ENCODE measurements around the gene FYN.

Gene FYN

DNA sequence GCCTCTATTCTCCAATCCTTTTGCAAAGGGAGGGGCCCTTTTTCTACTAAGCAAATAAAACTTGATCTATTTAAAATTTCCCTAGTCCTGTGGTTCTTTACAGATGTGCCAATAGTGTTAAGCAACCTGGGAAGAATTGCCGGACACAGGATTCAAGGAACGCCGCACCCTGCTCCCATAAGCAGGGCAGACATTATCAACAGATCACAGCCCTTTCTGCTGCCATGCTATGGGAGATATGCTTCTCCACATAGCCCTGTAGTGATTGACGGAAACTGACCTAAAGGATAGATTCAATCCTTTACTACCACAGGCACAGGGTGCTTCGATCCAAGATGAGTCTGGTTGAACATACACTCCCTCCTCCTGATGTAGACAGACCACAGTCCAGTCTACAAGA is 149.2 kb downstream of the FYN start:
- no peak for DNase-seq
- no peak overlapping the region for H3K27ac ChIP-seq
- H3K36me3 ChIP-seq, result no peaks in the 10 kb centered on the region
- H3K9me3 ChIP-seq, result no peaks in the 10 kb centered on the region
- H3K27me3 ChIP-seq, result no peaks in the 10 kb centered on the region
- H3K4me3 ChIP-seq, result no peak overlapping the region
- TF ChIP-seq, protein P1, sequence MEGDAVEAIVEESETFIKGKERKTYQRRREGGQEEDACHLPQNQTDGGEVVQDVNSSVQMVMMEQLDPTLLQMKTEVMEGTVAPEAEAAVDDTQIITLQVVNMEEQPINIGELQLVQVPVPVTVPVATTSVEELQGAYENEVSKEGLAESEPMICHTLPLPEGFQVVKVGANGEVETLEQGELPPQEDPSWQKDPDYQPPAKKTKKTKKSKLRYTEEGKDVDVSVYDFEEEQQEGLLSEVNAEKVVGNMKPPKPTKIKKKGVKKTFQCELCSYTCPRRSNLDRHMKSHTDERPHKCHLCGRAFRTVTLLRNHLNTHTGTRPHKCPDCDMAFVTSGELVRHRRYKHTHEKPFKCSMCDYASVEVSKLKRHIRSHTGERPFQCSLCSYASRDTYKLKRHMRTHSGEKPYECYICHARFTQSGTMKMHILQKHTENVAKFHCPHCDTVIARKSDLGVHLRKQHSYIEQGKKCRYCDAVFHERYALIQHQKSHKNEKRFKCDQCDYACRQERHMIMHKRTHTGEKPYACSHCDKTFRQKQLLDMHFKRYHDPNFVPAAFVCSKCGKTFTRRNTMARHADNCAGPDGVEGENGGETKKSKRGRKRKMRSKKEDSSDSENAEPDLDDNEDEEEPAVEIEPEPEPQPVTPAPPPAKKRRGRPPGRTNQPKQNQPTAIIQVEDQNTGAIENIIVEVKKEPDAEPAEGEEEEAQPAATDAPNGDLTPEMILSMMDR (IDR thresholded peaks at IDR 0.05), result no peak
- intact Hi-C loops (cut with DNase I; ENCODE audit: low total_unique reads), result loop anchor here (10.0 kb wide), 1 partner anchor 151 kb away; the partner anchor contains the start of gene FYN
- peaks cover 3 to 13% (median 8%) of the 10 kb centered on the region in 4 donors for H3K4me1 ChIP-seq

DNA sequence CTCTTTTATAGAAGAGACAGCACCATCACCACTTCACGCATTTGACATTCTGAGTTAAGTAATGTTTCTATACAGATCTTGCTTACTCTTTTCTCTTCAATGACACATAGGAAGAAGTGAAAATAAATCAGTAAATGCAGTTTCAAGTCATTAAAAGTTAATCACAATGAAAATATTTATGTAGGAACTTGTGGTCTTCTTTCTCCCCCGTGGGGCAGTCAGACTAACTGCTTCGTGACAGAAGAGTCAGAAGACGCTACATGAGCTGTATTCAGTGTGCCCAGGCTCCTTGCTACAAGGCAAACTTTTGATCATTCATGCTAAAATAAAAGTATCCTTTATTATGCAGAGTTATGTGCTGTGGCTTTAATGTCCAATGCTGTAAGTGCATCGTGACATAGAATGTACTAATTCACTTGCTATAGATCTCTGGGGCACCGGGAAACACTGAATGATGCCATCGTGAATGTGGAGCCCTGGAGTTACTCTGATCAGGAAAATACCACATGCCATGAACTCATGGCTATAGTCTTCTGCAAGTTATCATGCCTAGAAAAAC is 149.8 kb downstream of the FYN start:
- Histone ChIP-seq H3K27me3 (no peaks in the 10 kb centered on the region), H3K4me1 (peaks cover 3 to 13% (median 8%) of the 10 kb centered on the region in 4 donors), H3K36me3 (peaks cover 0 to 3% (median 0%) of the 10 kb centered on the region in 3 donors), H3K9me3 (no peaks in the 10 kb centered on the region), H3K4me3 (no peak overlapping the region), H3K27ac (no peak overlapping the region)
- intact Hi-C loops (cut with DNase I; ENCODE audit: low total_unique reads), result loop anchor here (10.0 kb wide), 1 partner anchor 151 kb away; the partner anchor contains the start of gene FYN
- TF ChIP-seq, protein P1 (IDR thresholded peaks at IDR 0.05), result no peak
- DNase-seq, result no peak

DNA sequence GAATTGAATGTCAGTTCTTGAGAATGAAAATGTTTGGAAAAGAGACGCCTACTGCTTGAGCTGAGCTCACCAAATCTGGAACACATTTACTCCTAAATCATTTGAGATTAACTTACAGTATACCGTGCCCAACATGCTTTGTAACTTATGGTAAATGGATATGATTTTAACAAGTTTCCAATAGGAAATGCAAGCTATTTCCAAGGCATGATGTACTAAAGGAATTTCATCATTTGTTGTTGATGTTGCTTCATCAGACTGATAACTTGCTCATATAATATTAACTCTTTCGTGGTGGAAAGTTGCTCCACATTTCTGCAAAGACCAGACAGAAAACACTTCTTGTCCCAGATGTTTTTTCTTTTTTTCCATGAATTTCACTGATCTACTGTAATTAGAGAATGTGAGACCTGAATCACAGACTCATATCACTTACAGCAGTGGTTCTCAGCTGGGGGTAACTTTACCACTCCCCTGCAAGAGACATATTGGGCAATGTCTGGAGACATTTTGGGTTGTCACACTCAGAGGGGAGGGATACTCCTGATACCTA is 151.0 kb downstream of the FYN start:
- no peaks in the 10 kb centered on the region for H3K27me3 ChIP-seq
- H3K4me3 ChIP-seq, result no peak overlapping the region
- intact Hi-C loops (cut with DNase I; ENCODE audit: low total_unique reads), result loop anchor here (10.0 kb wide), 1 partner anchor 153 kb away; the partner anchor contains the start of gene FYN
- TF ChIP-seq, protein P1 (IDR thresholded peaks at IDR 0.05), result no peak
- no peak overlapping the region for H3K27ac ChIP-seq
- H3K4me1 ChIP-seq, result peaks cover 3 to 13% (median 8%) of the 10 kb centered on the region in 4 donors
- DNase-seq, result no peak
- H3K9me3 ChIP-seq, result no peaks in the 10 kb centered on the region
- peaks cover 0 to 15% (median 0%) of the 10 kb centered on the region in 3 donors for H3K36me3 ChIP-seq

DNA sequence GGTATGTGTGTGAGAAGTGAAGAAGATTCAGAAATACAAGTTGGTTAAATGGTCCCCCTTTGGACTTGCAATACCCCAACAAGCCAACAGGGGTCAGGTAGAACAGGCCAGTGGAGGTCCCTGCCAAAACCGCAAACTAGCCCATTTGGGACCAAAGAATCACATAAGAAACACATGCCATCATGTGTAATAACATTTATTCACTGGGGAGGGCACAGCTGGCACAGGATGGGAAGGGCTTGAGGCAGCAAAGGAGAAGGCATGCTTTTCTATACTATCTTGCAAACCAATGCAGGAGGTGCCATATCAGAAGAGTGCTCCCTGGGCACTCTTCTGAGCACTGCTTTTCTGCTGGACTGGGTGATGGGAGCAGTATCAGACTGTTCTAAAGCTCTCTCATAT is 151.5 kb downstream of the FYN start:
- H3K27ac ChIP-seq, result no peak overlapping the region
- TF ChIP-seq, protein P1 (IDR thresholded peaks at IDR 0.05), result peak; percentile 30 to 35
- intact Hi-C loops (cut with DNase I; ENCODE audit: low total_unique reads), result loop anchor here (10.0 kb wide), 1 partner anchor 153 kb away; the partner anchor contains the start of gene FYN
- peaks cover 3 to 13% (median 8%) of the 10 kb centered on the region in 4 donors for H3K4me1 ChIP-seq
- no peaks in the 10 kb centered on the region for H3K9me3 ChIP-seq
- H3K36me3 ChIP-seq, result peaks cover 0 to 15% (median 0%) of the 10 kb centered on the region in 3 donors
- no peak overlapping the region for H3K4me3 ChIP-seq
- DNase-seq, result no peak
- H3K27me3 ChIP-seq, result no peaks in the 10 kb centered on the region

DNA sequence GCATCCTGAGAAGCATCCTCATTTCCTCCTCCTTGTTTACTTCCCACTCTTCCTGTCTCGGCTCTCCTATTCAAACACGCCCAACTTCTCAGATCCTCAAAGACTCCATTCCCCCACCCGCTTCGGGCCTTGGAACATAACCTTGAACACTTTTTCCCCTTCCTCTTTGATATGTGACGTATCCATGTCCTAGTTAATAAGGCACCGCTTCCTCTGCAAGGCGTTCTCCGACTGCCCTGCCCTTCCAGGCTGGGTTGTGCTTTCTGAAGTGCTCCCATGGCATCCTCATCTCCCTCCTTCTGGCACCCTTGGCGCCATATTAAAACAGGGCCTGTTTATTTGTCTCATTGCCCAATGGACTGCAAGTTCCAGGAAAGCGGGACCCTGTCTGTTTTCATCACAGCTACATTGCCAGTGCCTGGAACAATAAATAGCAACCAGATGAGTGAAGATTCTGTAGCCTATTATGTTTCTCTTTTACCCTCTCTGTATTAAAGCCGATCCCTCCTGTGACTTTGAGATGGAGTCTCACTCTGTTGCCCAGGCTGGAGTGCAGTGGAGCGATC is 152.2 kb downstream of the FYN start:
- H3K27ac ChIP-seq, result no peak overlapping the region

More for the DNA sequence above, 152.2 kb downstream of the FYN start:
- intact Hi-C loops (cut with DNase I; ENCODE audit: low total_unique reads), result loop anchor here (10.0 kb wide), 1 partner anchor 154 kb away; the partner anchor contains the start of gene FYN
- TF ChIP-seq, protein P1 (IDR thresholded peaks at IDR 0.05), result no peak
- peaks cover 3 to 13% (median 8%) of the 10 kb centered on the region in 4 donors for H3K4me1 ChIP-seq
- no peaks in the 10 kb centered on the region for H3K27me3 ChIP-seq
- H3K9me3 ChIP-seq, result no peaks in the 10 kb centered on the region
- H3K4me3 ChIP-seq, result no peak overlapping the region
- no peak for DNase-seq
- peaks cover 0 to 15% (median 0%) of the 10 kb centered on the region in 3 donors for H3K36me3 ChIP-seq
